Raji (cell line): ENCODE data around the gene MAN1A1.

Experiments used
- POLR2A ChIP-seq: IDR thresholded peaks from 2 replicates; pipeline ENCODE4 v1.6.1; 2011; ENCODE audit warnings: low read depth, low read length, control low read depth; ENCODE audit not compliant: insufficient read depth

The MAN1A1 gene

DNA sequence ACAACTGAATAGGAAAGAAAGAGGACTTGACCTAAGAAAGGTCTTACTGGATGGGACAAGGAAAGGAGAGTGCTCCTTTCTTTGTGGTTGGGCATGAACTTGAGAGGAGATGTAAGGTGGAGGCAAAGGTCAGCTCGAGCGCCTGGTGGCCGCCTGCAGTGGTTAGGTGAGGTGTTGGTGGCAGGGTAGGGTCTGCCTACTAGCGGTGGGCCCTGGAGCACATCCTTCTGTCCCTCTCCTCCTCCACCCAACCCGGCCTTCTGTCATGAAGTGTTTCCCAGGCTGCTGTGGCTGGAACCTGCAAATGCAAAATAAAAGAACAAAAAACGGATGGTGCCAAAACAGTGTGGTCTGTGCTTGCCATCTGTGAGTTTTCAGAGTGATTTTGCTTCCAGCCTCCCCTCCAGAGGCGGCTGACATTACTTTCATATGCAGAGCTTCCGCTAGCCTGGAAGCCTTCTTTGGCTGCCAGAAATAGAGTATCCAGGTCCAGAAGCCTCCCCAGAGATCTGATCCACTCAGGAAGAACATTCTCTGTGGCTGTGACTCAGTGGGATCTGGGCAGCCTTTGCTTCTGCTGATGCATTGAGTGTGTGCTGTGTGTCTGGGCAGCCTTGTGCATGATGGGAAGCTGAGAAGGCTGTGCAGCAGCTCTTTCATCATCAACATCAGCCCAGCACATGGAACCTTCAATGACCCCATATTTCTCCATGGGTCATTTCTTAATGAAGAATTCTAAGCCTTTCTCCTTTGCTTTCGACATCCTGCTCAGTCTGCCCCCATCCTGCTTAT lies 191.3 kb downstream of the MAN1A1 start:
- TF ChIP-seq POLR2A: no peak

DNA sequence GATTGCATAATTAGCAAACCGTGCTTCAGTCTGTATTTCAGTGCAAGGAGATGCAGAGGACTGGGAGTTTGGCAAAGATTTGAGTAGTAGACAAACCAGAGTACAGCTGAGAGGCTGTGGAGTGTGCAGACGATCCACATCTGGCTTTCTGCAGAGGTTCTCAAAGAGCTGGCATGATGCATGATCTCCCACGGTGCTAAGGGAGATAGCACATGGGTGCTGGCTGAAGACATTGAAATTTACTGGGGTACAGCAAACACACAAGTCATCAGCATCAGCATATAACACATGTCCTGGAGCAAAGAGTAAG lies 192.1 kb downstream of the MAN1A1 start:
- no peak for TF ChIP-seq POLR2A

DNA sequence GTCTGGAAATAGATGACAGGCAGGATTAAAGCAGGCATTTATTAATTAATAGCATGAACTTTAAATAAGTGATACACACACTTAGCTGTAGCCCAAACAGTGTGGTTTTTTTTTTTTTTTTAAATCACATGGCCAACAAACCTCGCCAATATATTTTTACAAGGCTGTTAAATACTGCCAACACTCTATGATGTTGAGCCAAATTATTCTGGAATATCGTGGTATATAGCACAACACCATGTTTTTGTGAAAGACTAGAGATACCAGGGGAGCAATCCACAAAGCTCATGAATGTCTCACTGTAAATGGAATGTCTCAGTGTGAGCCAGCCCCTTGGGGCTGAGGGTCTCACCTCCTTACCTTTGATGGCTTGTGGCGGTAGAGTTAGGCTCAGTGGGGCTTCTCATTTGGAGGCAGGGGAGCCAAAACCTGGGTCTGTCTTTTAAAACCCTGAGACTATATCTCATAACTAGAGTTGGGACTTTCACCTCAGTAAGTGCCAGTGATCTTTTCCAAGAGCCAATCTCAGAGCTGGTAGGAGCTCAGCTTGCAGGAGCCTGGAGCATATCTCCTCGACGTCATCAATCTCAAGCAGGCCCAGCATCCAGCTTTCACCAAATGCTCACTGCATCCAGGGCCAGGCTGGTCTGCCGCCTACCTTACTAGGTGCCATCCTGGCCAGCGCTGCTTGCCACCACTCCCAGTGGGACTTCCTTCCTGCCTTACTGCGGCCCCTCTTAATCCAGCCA lies 192.6 kb downstream of the MAN1A1 start:
- no peak for TF ChIP-seq POLR2A

DNA sequence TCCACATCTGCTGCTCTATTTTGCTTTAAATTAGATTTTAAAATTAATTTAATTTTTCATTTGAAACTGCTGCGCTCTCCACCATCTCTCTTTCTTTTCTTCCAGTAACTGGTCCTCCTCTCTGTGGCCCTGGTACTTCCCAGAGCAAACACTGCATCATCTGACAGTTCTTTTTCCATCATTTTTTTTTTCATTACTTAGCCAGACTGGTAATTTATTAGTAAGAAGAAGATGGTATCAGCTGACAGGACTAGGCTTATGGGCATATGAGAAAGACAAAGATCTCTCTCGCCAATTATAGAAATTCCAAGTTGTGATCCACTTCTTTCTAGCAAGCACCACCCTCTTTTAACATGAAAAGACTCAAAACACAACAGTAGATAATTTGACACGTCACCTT lies 197.4 kb downstream of the MAN1A1 start:
- no peak for TF ChIP-seq POLR2A

DNA sequence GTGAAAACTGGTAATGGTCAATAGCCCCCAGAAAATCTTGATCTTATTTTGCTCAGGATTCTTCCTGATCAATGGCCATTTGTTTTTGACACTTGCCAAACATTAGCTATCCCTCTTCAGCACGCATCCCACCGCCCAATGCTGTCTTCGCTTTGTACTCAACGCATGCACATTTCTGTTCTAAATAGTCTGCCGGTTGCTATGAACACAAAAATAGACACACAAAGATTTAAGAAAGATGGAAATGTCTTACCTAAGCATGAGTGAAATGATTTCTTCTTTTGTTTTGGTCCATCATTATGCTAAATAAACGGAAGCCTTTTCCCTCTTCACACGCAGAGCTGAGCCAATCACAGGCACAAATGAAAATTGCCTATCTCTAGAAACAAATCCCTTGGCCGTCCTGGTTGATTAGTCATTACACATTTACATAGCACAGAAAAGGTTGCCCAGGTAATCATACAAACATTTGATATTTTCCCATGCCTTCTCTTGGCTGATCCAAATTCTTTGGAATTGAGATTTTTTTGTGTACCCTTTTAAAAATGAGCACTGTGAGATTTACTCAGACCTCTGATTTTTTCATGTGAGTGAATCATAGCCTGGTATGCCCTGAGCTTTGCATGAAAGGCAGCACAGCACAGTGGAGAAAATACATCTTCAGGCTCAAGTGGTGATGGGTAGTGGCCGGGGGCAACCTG lies 200.6 kb downstream of the MAN1A1 start:
- no peak for TF ChIP-seq POLR2A

DNA sequence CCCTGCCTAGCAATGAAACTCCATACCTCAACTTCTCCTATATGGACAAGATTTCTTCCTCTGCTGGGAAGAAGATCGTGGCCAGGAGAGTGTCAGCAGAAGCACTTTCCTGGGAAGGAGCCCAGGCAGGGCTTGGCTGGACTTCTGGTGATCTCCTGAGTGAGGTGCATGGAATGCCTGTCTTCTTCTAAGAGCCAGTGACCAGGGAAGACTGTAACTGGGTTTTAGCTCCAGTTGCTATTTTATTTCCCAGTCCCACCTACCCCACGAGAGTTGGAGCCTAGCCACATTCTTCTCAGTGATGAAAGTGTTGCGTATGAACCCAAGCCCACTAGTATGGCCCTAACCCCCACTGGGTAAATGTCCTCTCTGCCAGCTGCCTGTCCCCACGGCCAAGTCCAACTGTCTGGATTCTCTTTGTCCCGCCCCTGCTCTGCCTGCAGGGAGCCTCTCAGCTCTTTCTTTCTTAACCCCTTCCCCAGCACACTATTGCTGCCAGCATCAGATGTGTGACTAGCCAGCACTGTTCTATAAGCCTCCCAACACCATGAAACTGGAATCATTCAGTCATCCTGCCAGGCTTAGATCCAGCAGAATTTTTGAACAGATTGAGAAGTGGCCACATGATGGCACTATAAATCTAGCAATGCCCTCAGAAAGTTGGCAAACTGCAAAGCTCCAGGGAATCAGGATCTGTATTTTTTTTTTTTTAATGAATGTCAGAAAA lies 201.3 kb downstream of the MAN1A1 start:
- no peak for TF ChIP-seq POLR2A

DNA sequence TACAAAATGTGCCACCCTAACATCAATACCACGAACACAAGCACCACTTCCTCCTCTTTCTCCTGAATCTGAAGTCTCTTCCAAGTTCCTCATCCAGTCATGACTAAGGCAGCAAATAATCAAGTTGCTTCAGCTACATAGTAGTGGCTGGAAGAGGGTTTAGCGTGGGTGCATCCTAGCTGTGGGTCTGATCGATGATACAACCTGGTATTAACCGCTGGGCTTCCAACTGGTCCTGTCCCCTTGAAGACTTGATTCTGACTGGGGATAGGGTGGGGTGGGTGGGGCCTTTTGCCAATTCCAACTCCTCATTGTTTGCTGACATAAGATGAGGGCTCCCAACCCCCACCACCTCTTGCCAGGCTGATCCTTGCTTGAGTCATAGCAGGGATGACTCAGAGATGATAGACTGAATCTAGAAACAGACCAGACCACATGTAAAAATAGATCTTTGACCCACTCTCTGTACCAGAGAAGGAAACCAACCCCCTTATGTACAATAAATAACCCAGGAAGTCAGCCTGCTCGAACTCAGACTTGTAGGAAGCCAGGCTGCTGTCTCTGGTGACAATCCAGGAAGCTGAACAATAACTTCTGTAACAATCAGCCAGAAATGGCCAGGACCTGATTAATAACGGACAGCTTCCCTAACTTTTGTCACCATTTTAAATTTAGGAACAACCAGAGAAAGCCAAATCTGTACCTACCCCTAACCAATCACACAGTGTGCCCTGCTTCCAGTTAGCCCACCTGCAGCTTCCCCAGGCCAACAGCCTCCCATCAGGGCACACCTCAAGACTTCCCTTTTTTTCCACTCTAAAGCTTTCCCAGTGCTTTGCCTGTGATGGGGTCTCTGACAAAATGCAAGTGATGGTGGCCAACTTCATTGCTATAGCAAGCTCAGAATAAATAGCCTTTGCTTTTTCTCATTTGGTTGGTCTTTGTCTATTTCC lies 202.2 kb downstream of the MAN1A1 start:
- TF ChIP-seq POLR2A: no peak

DNA sequence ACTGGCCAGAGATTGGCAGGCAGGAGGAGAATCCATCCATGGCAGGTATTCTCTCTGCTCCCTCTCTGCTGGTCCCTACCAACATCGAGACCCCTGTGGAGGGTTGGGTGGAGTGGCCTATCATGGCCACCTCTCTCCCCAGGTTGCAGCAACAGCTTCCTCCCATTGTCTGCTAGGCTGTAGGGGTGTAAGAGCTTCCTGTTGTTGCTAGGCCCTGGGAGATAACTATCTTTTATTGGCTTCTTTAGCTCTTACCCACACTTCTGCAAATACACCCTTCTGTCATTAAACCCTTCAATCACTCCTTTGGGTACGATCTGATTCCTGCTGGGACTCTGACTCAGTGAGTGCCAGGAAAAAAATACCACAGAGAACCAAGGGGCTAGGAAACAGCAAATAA lies 204.4 kb downstream of the MAN1A1 start:
- TF ChIP-seq POLR2A: no peak

DNA sequence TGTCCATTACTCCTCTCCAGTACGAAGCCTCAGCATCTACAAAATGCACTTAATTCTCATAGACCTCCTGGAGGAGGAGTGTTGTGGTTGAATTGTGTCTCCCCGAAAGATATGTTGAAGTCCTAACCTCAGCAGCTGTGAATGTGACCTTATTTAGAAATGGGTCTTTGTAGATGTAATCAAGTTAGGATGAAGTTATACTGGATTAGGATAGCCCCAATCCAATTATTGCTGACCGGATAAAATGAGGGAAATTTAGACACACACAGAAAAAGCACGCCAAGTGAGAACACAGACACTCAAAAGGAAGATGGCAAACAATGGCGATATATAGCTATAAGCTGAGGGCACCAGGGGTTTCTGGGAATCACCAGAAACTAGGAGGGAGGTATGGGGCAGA lies 206.9 kb downstream of the MAN1A1 start:
- TF ChIP-seq POLR2A: no peak

DNA sequence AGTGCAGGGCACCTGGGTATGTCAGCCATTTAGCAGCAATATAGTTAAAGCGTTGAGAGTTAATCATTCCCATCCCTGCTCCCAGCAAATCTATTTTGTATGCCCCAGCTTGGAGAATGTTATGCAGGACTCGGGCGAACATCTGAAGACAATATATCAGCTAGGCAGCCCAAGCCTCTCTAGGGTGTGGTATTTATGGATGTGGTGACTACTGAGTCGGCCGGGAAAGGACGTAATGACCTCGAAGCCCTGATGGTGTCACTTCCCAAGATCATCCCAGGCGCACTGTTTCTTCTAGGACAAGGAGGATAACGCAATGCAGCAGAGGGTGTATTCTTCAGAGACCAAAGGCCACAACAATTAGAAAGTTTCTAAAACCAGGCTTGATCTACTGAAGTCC lies 207.5 kb downstream of the MAN1A1 start:
- TF ChIP-seq POLR2A: no peak

DNA sequence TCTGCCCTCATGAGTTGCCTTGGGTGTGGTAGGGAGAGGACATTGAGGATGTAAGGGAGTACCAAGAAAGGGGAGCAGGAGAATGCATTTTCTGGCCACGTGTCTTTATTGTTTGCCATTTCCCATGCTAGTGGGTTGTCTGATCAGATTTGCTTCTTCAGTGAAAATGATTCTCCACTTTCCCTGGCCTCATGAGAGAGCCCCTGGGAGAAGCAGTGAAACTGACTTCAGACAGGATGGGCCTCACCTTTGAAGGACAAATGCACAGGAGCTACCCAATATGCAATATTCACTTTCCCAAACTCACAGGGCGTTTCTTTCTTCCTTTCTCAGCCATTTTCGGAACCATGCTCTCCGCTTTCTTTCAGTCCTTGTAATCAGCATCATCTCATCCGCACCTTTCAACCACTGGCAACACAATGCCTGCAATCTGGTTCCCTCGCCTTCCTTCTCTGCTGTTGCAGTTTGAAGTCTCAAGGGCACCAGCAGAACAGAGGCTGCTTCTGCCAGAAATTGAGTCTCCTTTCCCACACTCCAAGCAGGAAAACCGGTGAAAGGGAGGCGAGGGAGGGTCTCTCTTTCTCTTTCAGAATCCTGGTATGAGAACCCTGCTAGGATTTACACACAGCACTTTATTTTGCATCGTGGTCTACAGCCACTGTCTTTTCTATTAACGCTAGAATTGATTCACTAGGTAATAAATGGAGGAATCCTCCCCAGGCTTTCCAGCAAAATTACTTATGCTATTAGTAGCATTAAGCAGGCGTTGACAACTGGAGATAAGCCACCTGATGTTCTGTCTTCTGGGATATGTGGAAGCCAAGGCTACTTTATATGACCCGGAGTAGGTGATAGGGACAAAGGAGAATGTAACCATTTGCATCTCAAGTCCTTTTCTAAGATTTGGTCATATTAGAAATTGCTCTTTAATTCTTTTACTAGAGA lies 209.1 kb downstream of the MAN1A1 start:
- no peak for TF ChIP-seq POLR2A

DNA sequence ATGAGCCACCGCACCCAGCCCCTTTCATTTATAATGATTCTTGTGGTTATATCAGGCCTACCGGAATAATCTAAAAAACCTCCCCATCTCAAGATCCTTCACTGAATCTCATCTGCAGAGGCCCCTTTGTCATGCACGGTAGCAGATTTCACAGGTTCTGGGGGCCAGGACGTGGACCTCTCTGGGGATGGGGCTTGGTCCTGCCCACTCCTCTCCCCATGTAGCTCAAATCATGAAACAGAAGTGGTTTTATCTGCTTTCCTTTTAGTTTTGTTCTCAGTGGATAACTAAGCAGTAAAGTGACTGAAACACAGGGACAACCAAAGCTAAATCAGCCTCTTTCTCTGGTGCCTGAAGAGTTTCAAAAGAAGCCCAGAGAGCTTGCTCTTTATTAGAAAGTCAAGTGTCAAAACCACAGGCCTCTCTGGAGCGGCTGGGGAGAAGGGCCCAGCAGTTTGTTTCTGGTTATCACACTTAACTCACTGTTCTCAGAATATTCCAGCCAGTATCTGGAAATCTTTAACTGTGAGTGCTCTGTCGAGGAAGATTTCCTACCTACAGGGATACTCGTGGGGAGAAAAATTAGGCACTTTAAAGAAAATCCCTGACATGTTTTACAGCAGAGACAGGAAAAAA lies 210.5 kb downstream of the MAN1A1 start:
- TF ChIP-seq POLR2A: no peak
